GM12892 (cell line): Measurements from ENCODE around the gene ZNF112.

Experiments used
- POLR2A ChIP-seq: IDR thresholded peaks from 2 replicates; pipeline ENCODE4 v1.6.1; 2011; ENCODE audit warnings: low read depth, low read length, control low read depth
- POLR2AphosphoS5 ChIP-seq: IDR thresholded peaks from 2 replicates; pipeline ENCODE4 v1.6.1; 2011; ENCODE audit warnings: low read depth, low read length, control low read depth

DNA sequence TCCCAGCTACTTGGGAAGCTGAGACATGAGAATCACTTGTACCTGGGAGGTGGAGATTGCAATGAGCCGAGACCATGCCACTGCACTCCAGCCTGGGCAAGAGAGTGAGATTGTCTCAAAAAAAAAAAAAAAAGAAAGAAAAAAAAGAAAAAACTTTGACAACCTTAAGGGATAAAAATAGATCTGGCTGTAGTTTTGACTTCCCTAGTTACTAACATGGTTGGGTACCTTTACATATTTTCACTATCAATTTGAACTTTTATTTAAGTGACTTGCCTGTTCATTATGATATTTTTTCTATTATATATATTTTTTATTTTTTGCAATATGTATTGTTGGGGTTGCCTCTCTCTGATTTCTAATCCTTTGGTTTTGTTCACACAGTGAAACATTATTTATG is 43.2 kb downstream of the ZNF112 start:
- TF ChIP-seq POLR2AphosphoS5 (no peak), POLR2A (no peak)
